GM19043 (cell line): ENCODE results near the gene DAND5.

Experiments used
- ATAC-seq: cut with Tn5 transposase; IDR thresholded peaks from one replicate; pipeline ENCODE4 v1.9.1; 2021; ENCODE audit warnings: low read depth; ENCODE audit not compliant: unreplicated experiment

The DAND5 gene

DNA sequence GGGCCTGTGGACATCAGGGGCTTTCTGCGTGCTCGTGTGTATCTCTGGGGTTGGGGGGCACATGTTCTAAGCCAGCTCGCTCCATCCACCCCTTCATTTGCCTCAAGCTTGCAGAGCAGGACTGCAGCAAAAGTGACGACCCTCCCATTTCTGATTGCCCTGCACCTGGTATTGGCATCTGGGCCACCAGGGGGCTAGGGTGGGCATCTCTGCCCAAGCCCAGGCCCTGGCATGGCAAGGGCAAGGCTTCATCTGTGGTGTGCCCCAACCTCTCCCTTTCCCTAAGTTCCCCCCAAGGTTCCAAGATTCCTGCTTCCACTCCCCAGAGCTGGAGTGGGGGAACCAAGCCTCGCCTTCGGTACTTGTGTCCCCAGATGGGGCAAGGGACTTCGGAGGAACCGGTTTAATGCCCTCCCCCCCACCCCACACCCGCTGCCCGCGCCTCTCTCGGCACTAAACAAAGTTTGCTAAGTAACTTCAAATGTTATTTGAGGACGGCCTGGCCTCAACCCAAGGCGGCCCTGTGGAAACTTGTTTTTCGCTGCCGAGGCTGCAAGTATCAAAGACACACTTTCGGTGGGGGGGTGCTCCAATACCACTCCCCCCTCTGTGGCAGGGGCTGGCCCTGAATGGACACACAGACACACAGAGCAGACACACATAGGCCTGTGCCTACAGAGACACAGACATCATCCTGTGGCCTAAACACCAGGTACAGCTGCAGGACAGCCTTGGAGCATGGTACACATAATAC, 38.1 kb downstream of the DAND5 start:
- ATAC-seq = no peak

DNA sequence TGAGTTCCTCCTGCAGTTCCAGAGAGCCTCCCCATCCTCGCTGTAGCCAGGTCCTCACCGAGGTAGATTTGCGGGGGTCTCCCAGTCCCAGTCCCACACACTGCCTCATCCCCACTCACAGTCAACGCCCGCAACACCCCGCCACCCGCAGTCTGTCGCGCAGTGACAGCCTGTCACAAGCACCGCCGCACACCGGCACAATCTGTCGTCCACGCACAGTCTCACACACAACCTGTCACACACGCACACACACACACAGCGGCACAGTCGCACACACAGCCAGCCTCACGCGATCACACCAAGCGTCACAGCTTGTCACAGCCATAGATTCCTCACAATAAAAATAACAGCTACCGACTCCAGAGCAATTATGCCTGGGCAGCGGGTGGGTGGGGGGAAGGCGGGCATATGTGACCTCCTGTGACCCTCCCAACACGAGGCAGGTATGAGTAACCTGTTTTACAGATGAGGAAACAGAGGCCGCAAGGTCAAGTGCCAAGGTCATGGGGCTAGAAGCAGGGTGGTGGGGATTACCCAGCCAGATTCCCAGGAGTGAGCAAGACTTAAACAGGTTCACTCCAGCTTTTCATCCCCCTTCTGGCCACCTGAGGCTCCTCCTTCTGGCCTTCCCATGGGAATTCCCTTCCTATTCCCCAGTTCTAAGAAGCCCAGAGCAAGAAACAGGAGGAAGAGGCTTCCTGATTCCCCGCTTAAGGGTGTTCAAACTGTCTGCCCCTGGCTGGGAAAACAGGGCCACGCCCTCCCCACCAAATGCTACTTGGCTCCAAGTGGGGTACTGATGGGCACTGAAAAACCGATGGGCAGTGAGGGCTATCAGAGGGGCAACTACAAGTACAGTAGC, 39.8 kb downstream of the DAND5 start:
- ATAC-seq = no peak

DNA sequence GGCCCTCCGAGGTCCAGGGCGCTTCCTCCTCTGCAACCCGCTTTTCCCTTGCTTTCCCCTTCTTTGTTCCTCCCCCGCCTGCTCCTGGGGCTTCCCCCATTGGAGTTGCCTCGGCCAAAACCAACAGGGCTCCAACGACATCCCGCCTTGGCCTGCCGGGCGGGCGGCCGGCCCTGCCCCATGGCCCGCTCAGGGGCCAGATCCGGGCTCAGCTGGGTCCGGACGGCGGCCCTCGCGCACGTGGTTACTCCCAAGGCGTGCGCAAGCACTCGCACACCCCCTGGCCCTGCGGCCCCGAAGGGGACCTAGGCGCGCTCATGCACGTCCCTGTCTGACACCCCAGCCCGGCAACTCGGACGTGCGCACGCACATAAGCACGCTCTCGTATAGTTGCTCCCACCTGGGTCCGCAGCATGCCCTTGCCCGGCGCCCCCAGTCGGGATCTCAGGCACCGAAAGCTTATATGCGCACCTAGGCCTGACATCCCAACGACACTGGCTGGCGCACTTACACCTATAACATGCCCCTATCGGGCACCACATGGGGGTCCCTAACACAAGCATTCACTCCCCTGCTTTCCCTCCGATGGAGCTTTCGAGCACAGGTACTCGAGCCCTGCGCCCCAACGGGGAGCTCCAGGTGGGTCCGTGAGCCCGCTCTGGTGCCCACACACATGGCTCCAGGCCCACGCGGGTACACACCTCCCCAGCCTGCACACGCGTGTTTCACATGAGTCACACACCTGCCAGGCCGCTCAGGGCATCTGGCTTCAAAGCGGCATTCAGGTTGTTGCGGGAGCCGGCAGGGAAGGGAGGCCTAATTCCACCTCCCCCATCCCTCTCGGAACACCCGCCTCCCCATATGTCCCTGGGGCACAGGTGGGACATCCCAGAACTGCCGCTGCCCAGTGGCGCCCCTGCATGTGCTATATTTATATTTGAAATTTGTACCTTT, 40.9 kb downstream of the DAND5 start:
- no peak for ATAC-seq

DNA sequence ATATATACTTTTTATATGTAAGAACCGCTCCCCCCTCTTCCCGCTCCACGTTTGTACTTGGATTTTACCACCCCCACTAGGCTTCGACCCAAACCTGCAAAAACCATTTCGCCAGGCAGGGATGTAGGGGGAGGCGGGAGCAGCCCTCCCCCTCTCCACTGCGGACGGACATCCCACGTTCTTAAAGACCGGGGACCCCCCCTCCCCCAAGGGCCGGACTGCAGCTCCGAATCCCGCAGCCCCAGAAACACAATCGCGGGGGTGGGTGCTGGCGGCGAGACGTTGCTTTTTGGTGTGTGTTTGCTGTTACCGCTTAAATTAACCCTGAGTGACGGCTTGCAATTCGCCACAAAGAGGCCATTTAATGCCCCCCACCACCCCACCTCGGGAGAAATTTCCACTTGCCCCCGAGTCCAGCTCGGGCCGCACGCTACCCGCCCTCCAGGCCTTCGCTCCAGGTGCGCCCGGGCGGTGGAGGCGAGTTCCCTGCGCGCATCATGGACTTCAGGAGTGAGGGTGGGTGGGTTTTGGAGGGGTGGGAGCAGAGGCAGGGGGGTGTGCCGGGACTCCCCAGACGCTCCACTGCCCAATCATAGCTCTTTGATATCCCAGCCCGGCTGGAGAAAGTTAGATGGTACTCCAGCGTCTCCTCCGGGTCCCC, 41.7 kb downstream of the DAND5 start:
- no peak for ATAC-seq

DNA sequence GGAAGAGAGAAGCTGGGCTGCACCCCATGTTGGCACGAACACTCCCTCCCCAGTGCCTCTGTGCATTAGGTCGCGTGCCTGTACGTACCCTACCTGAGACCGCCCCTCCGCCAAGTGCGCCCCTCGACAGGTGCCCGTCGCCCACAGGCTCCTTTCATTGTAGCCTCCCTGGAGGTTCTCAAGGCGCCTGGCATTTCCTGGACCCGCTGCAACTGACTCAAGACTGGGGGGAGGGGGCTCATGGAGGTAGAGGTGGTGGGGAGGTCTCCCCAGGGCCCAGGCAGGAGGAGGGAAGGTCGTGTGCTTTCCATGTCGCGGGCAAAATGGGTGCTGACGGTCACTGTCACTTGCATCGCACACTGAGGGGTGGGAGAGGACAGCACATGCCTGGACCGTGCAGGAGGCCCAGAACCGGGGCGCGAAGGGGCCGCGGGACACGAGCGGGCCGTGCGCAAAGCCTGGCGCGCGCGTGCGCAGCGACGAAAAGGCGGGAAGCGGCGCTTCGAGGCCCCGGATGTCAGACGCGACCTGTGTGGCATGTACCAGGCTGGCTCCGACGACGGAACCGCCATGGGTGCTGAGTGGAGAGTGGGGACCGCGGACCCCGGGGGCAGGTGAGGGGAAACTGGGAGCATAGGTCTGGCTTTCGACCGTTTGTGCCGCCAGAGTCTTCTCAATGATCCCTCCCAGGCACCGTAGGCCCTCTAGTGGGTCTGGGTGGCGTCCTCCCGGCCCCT, 42.4 kb downstream of the DAND5 start:
- no peak for ATAC-seq

DNA sequence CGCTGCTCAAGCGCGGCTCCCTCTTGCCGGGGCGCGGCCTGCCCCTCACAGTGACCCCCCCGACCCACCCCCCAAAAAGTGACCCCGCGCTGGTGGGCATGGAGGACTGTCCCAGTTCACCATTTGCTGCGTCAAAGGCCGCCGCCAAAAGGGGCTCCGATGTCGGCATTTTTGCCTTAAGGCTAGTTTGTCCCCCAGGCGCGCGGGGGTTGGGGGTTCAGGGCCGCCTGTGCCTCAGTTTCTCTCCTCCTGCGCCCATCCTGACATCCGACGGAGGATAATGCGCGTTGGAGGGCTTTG, 43.0 kb downstream of the DAND5 start:
- ATAC-seq = no peak

DNA sequence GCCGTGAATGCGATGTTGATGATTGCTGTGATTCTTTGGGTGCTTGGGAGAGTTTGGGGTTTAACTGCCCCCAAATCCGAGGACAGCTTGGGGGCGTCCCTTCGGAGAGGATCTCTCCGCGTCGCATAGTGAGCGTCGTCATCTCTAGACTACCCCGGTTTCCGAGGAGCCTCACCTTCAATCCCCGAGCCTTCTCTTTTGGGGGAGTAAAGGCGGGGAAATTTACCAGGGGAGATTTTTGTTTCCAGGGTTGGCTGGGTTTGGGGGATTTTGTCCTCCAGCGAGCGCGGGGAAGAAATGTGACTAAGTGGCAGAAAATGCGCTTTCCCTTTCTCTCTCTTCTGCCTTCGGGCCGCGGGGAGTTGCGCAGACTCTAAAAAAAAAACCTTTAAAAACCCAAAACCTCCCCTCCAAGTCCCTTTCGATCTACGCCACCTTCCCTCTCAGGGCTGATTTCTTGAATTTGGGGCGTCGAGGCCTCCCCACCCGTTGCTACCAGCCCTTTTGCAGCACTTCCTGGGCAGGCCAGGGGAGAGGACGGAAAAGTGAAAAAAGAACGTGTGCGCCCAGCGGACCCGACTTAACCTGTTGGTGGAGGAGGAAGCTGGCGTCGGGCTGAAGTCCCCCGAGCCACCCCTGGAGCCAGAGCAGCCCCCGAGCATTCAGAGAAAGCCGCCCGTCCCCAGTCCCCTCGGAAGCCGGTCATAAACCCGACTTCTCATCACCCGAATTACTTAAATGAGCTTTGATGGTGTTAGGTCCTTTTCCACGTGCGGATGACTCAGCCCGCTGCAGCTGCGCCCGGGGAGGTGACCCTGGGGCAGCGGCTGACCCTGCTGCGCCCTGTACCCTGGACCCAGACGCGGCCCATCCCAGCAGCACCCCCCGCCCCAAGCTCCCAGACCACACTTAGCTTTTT, 43.6 kb downstream of the DAND5 start:
- no peak for ATAC-seq

DNA sequence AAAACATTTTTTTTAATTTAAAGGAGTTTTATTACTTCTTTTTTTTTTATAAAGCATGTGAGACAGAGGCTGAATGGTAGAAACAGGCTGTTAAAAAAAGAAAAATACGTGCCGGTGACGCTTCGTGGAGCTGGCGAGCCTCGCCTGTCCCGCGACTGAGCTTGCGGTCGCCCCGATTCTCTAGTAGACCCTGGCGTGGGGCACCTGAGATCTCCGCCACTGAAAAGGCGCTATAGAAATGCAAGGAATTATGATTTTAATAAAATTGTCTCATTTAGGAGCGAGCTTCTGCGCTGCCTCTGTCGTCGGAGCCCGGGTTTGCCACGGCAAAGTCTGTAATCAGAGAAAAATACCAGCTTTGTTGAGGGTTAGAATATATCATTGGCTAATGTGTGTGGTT, 44.3 kb downstream of the DAND5 start:
- no peak for ATAC-seq

DNA sequence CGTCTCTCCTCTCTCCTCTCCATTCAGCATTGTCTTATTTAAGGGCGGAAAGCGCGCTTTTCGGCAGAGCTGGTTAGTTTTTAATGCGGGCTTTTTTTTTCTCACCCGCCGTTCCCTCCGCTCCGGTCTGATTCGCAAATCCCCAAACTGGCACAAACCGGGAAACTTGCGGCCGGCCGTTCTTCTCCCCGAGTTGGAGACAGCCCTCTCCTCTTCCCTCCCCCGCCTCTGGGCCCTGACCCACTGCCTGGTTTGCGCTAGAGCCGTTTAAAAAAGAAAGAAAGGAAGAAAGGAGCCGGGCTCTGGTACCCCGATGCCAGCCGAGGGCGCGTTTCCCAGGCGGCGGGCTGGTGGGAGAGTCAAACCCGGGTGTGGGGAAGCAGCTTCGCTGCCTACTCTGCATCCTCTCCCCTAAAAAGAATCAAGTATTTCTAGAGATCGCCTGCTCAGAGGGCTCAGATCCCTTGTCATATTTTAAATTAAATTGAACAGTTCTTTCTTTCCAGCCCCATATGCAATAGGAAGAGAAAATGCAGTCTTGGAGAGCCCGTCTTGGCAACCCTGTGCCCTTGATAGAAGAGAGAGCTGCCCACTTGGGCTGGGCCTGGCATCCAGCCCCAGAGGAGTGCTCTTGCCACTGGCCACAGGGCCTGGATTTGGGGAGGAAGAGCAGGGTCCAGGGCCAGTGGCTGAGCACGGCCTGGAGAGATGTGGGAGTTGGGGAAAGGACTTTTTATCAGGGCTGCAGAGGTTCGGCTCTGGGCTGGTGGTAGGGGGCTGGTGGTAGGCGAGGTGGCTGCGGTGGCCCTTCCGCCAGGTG, 44.9 kb downstream of the DAND5 start:
- no peak for ATAC-seq

DNA sequence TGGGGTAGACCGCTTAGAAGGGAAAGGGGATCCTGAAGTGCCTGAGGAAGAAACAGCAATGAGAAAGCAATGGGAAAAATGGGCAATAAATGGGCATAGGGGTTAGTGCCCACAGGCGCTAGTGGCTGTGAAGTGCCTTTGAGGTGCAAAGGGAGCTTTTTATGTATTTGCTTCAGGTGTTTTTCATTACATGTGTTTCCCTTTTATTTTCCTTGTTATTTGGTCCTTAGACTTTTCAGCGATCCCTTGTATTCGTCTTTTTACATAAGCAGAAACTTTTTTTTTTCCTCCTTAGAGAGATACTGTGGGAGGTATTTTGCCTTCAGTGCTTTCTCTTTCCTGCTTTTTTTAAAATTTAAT, 45.5 kb downstream of the DAND5 start:
- no peak for ATAC-seq

DNA sequence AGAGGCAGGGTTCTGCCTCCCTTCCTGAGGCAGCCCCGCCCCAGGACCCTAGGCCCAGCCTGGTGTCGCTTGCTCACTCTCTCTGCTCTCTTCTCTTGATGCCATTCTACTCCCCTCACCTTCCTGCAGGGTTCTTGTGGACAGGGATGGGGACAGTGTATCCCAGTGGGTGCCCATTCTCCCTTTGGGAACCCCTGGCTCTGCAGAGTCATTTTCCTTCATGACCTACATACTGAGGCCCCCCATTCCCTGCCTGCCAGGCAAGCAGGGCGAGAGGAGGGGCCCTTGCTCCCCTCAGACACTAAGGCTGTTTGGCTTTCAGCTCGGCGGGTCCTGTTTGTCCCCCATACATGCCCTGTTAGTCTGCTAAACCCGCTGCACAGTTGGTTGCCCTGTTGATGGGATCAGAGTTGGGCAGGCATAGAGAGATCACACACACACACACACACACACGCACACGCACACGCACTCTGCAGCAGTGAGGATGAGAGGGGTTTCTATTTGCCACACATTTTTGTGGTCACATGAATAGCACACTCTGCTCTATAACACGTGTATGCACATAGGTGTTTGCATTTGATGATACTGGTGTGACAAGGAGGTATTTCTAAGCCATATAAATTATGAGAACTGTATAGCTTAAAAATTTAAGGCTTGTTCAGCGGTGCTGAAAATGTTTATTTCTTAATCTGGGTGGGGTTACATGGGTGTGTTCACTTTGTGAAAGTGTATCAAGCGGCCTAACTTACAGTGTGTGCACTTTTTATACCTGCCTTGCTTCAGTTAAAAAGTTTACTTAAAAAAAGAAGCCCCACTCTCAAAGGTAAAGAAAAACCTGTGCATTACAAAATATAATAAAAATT, 46.2 kb downstream of the DAND5 start:
- no peak for ATAC-seq

DNA sequence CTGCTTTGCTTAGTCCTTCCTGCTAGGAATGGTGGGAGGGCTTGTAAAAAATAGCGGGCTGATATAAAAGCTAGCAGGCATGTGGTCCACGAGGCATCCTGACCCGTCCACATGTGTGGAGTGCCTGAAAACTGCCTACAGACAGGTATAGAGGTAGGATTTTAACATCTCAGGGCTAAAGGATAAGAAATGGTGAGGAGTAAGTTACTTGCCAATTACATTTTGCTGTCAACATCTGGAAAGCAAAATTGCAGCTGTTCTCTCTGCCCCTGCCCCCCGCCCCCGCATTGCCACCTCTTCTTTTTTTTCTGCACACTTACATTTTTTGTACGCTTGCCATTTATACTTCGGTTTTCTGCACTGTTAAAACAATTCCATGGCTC, 46.9 kb downstream of the DAND5 start:
- ATAC-seq = no peak

DNA sequence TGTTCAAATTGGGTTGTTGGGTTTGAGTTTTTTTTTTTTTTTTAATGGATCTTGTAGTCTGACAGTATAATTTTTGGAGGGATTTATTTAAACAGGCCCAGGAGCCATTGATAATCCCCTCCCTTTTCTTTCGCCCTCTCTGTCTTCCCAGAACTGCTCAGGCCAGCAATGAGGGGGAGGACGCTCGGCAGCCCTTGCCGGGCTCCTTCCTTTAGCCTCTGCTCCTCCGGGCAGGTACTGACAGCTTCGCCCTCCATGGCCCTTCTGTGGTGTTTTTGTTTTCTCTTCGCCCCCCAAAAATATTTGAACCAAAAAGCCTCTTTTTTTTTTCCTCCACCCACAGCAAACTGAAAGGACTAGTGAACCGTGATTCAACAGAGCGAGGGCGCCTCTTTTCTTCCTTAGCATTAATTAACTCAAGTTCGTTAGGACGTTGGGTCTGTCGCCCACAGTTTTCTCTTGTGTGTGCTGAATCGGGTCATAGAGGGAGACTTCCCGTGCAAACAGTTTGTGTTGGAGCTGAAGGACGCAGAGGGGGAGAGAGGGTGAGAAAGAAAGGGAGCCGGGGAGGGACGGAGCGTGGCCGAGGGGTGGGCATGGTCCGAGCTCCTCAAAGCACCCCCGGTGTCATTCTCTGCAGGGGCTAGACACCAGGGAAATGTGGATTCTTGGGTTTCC, 47.4 kb downstream of the DAND5 start:
- no peak for ATAC-seq

DNA sequence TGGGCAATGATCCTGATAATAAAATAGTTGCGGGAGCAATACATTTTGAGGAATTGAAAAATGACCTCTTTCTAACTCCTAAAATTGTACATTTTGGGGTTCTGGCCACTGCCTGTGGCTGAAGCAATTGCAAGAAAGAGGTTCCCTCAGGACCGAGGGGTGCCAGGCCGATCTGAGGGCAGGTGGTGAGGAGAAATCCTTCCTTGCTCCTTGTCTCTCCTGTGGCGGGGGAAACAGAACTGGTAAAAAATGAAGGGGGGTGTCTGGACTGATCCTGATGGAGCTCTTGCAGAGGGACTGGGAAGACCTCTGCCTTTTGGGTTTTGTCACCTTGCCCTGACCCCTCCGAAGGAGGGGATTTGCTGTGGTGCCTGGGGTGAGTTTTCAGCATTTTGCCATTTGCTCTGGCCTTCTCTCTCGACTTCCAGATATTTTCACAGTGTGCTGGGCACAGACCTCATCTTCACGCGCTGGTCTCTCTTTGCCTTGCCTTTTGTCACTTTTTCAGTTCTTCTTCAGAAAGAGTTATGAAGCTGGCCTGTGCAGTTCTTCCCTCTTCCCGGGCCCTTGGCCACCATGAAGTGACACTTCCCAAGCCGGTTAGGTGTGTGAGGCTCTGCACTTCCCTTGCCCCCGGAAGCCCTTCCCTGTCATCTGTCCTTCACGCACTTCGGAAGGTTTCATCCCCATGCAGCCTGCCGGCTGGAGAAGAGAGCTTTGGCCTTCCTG, 48.1 kb downstream of the DAND5 start:
- ATAC-seq = no peak

DNA sequence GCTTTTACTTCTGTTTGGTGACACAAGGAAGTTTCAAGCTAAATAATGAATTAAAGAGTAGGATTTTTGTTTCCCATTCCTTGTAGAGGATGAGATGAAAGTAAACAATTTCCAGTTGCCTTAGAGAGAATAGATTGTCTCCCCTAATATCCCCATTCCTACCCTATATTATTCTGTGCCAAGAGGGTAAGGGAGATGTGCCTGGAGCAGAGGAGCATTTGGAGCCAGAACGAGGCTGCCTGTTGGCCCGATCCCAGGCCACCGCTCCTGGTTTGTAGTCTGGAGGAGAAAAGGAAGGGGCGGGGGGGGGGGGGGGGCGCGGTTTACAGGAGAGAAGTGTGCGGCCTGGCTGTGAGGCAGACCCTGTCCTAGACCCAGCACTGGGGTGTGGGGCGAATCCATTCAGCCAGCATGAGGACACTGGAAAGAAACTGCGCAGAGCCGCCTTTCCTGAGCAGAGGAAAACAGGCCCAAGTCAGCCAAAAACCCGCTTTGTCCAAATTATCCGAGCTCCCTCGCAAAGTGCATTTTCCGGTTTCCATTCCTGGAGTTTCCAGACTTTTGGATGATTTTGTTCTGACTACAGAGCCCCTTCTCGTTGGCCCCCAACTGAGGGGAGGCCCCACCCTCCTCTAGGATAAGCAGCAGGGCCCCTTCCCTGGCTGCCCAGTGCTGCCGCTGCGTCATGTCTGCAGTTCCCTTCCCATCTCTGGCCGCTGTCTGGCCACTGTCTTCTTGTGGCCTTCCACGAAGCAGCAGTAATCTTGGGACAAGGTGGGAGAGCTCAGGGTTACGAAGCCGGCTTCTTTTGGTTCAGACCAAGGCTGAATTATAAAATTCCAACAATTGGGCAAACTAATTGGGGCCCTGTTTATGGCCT, 48.9 kb downstream of the DAND5 start:
- ATAC-seq = no peak
